Measurements from ENCODE around the gene GRAPL.
"Not testable (repeated sequence)": the region's sequence is repeated elsewhere in the genome, so short reads cannot be mapped to it uniquely, and the experiment has no call there.

The GRAPL gene

GRCh38 chr17:19129500-19129899 lies 2.1 kb downstream of the GRAPL start:
- not testable (repeated sequence) for H3K27me3 Mint-ChIP-seq; H3K4me1 Mint-ChIP-seq (ENCODE audit: low read depth); H3K9me3 Mint-ChIP-seq; H3K4me3 Mint-ChIP-seq; H3K36me3 Mint-ChIP-seq (ENCODE audit: low read depth); H3K27ac Mint-ChIP-seq

GRCh38 chr17:19131108-19131507 lies 3.7 kb downstream of the GRAPL start:
- H3K4me1 Mint-ChIP-seq (ENCODE audit: low read depth); H3K36me3 Mint-ChIP-seq (ENCODE audit: low read depth); H3K4me3 Mint-ChIP-seq; H3K27me3 Mint-ChIP-seq; H3K27ac Mint-ChIP-seq; H3K9me3 Mint-ChIP-seq: not testable (repeated sequence)

- H3K36me3 Mint-ChIP-seq (ENCODE audit: low read depth); H3K9me3 Mint-ChIP-seq; H3K4me3 Mint-ChIP-seq; H3K27me3 Mint-ChIP-seq; H3K27ac Mint-ChIP-seq; H3K4me1 Mint-ChIP-seq (ENCODE audit: low read depth): not testable (repeated sequence)
Observed at GRCh38 chr17:19131772-19132171, 4.4 kb downstream of the GRAPL start.

GRCh38 chr17:19133793-19134192 lies 6.4 kb downstream of the GRAPL start:
- H3K27ac Mint-ChIP-seq; H3K27me3 Mint-ChIP-seq; H3K4me1 Mint-ChIP-seq (ENCODE audit: low read depth); H3K4me3 Mint-ChIP-seq; H3K9me3 Mint-ChIP-seq; H3K36me3 Mint-ChIP-seq (ENCODE audit: low read depth): not testable (repeated sequence)

GRCh38 chr17:19135391-19135790 lies 8.0 kb downstream of the GRAPL start:
- not testable (repeated sequence) for H3K36me3 Mint-ChIP-seq (ENCODE audit: low read depth); H3K4me3 Mint-ChIP-seq; H3K4me1 Mint-ChIP-seq (ENCODE audit: low read depth); H3K27ac Mint-ChIP-seq; H3K9me3 Mint-ChIP-seq; H3K27me3 Mint-ChIP-seq

GRCh38 chr17:19136138-19136537 lies 8.7 kb downstream of the GRAPL start:
- H3K27ac Mint-ChIP-seq; H3K36me3 Mint-ChIP-seq (ENCODE audit: low read depth); H3K4me1 Mint-ChIP-seq (ENCODE audit: low read depth); H3K27me3 Mint-ChIP-seq; H3K4me3 Mint-ChIP-seq; H3K9me3 Mint-ChIP-seq: not testable (repeated sequence)

- H3K4me3 Mint-ChIP-seq; H3K4me1 Mint-ChIP-seq (ENCODE audit: low read depth); H3K27ac Mint-ChIP-seq; H3K27me3 Mint-ChIP-seq; H3K36me3 Mint-ChIP-seq (ENCODE audit: low read depth); H3K9me3 Mint-ChIP-seq: not testable (repeated sequence)
Observed at GRCh38 chr17:19136605-19137004, 9.2 kb downstream of the GRAPL start.

GRCh38 chr17:19137959-19138358 lies 10.6 kb downstream of the GRAPL start:
- H3K9me3 Mint-ChIP-seq; H3K4me1 Mint-ChIP-seq (ENCODE audit: low read depth); H3K27me3 Mint-ChIP-seq; H3K4me3 Mint-ChIP-seq; H3K36me3 Mint-ChIP-seq (ENCODE audit: low read depth); H3K27ac Mint-ChIP-seq: not testable (repeated sequence)

- H3K4me1 Mint-ChIP-seq (ENCODE audit: low read depth); H3K9me3 Mint-ChIP-seq; H3K4me3 Mint-ChIP-seq; H3K27me3 Mint-ChIP-seq; H3K27ac Mint-ChIP-seq; H3K36me3 Mint-ChIP-seq (ENCODE audit: low read depth): not testable (repeated sequence)
Observed at GRCh38 chr17:19141366-19142155, 14.2 kb downstream of the GRAPL start.

- H3K4me3 Mint-ChIP-seq; H3K36me3 Mint-ChIP-seq (ENCODE audit: low read depth): not testable (repeated sequence)
Observed at GRCh38 chr17:19142419-19142818, 15.0 kb downstream of the GRAPL start.

GRCh38 chr17:19143097-19143777 lies 15.8 kb downstream of the GRAPL start:
- not testable (repeated sequence) for H3K36me3 Mint-ChIP-seq (ENCODE audit: low read depth); H3K9me3 Mint-ChIP-seq; H3K4me3 Mint-ChIP-seq; H3K27ac Mint-ChIP-seq; H3K27me3 Mint-ChIP-seq; H3K4me1 Mint-ChIP-seq (ENCODE audit: low read depth)

More at GRCh38 chr17:19142419-19142818, 15.0 kb downstream of the GRAPL start:
- H3K27me3 Mint-ChIP-seq; H3K9me3 Mint-ChIP-seq; H3K4me1 Mint-ChIP-seq (ENCODE audit: low read depth); H3K27ac Mint-ChIP-seq: not testable (repeated sequence)

GRCh38 chr17:19144373-19144772 lies 17.0 kb downstream of the GRAPL start:
- not testable (repeated sequence) for H3K36me3 Mint-ChIP-seq (ENCODE audit: low read depth); H3K4me1 Mint-ChIP-seq (ENCODE audit: low read depth); H3K4me3 Mint-ChIP-seq; H3K27ac Mint-ChIP-seq; H3K9me3 Mint-ChIP-seq; H3K27me3 Mint-ChIP-seq

GRCh38 chr17:19145471-19145870 lies 18.1 kb downstream of the GRAPL start:
- H3K4me1 Mint-ChIP-seq (ENCODE audit: low read depth); H3K36me3 Mint-ChIP-seq (ENCODE audit: low read depth); H3K27ac Mint-ChIP-seq; H3K4me3 Mint-ChIP-seq; H3K27me3 Mint-ChIP-seq; H3K9me3 Mint-ChIP-seq: not testable (repeated sequence)

- H3K27me3 Mint-ChIP-seq; H3K4me1 Mint-ChIP-seq (ENCODE audit: low read depth); H3K27ac Mint-ChIP-seq; H3K4me3 Mint-ChIP-seq; H3K9me3 Mint-ChIP-seq; H3K36me3 Mint-ChIP-seq (ENCODE audit: low read depth): not testable (repeated sequence)
Observed at GRCh38 chr17:19150678-19151615, 23.6 kb downstream of the GRAPL start.

- not testable (repeated sequence) for H3K4me1 Mint-ChIP-seq (ENCODE audit: low read depth); H3K4me3 Mint-ChIP-seq; H3K27ac Mint-ChIP-seq; H3K9me3 Mint-ChIP-seq; H3K36me3 Mint-ChIP-seq (ENCODE audit: low read depth); H3K27me3 Mint-ChIP-seq
Observed at GRCh38 chr17:19157628-19158027, 30.2 kb downstream of the GRAPL start.
